ENCODE results near the gene BOD1L1. TPM values are rescaled to one million over a fixed set of nuclear protein-coding genes. Genes with fewer than 3 reads are reported as not detected.

The BOD1L1 gene
- total RNA-seq, 1 experiment from 2014 or later, result 22.0 TPM

- Histone ChIP-seq H3K9ac (ENCODE audit: low read length) (no peak overlapping the region), H3K27me3 (ENCODE audit: low read length) (no peaks in the 10 kb centered on the region), H3K79me2 (ENCODE audit: low read length) (no peaks in the 10 kb centered on the region), H3K9me2 (replicated peaks; ENCODE audit: low read length) (no peaks in the 10 kb centered on the region), H3K27ac (ENCODE audit: low read length) (no peak overlapping the region), H3K36me3 (ENCODE audit: low read depth, low read length) (peaks cover 56% of the 10 kb centered on the region), H3K9me3 (ENCODE audit: low read length) (no peaks in the 10 kb centered on the region), H3F3A (ENCODE audit: low read length, unreplicated experiment) (no peaks in the 10 kb centered on the region), H3K4me3 (ENCODE audit: low read length) (no peak overlapping the region), H2AFZ (ENCODE audit: low read length) (no peak overlapping the region), H4K20me1 (ENCODE audit: low read length) (no peaks in the 10 kb centered on the region), H3K4me1 (ENCODE audit: insufficient read depth, low read length) (no peaks in the 10 kb centered on the region), H3K4me2 (ENCODE audit: low read length) (no peak overlapping the region)
- ChIA-PET POLR2A (ENCODE audit: unreplicated experiment) (no interaction called here), CTCF (no interaction called here)
- no peak for DNase-seq
- no peak for ATAC-seq
- intact Hi-C loops (cut with micrococcal nuclease), result no loop called here
- TF ChIP-seq EZH2 (IDR thresholded peaks at IDR 0.05; ENCODE audit: low read length, unreplicated experiment), result no peak
- TF ChIP-seq EZH2phosphoT487 (IDR thresholded peaks at IDR 0.05; ENCODE audit: borderline replicate concordance, low read length), result no peak
- 0 out of 2 replicates have a peak, but pooled peaks have one; percentile 17 for TF ChIP-seq CTCF (conservative IDR thresholded peaks at IDR 0.05; ENCODE audit: low read depth, low read length)
- no TSS peak for BruUV-seq (replicated peaks)
Measured at GRCh38 chr4:13612569-13612968, 15.0 kb downstream of the BOD1L1 start.

GRCh38 chr4:13611283-13611842 is 16.2 kb downstream of the BOD1L1 start:
- no peaks in the 10 kb centered on the region for H3F3A ChIP-seq (ENCODE audit: low read length, unreplicated experiment)
- ChIA-PET POLR2A (ENCODE audit: unreplicated experiment) (no interaction called here), CTCF (interaction anchor here (0.7 kb wide), 1 partner anchor 502 kb away, joined by 4 read pairs; no protein-coding TSS in a partner anchor)
- ATAC-seq (no peak), DNase-seq (no peak)
- H3K4me3 ChIP-seq (ENCODE audit: low read length), result no peak overlapping the region
- H3K27ac ChIP-seq (ENCODE audit: low read length), result no peak overlapping the region
- H4K20me1 ChIP-seq (ENCODE audit: low read length), result no peaks in the 10 kb centered on the region
- peaks cover 62% of the 10 kb centered on the region for H3K36me3 ChIP-seq (ENCODE audit: low read depth, low read length)
- H2AFZ ChIP-seq (ENCODE audit: low read length), result no peak overlapping the region
- TF ChIP-seq EZH2phosphoT487 (IDR thresholded peaks at IDR 0.05; ENCODE audit: borderline replicate concordance, low read length), result no peak
- no peak for TF ChIP-seq CTCF (conservative IDR thresholded peaks at IDR 0.05; ENCODE audit: low read depth, low read length)
- TF ChIP-seq EZH2 (IDR thresholded peaks at IDR 0.05; ENCODE audit: low read length, unreplicated experiment), result no peak
- H3K79me2 ChIP-seq (ENCODE audit: low read length), result no peaks in the 10 kb centered on the region
- H3K27me3 ChIP-seq (ENCODE audit: low read length), result no peaks in the 10 kb centered on the region
- no peaks in the 10 kb centered on the region for H3K9me2 ChIP-seq (replicated peaks; ENCODE audit: low read length)
- BruUV-seq (replicated peaks), result no TSS peak
- no peaks in the 10 kb centered on the region for H3K4me1 ChIP-seq (ENCODE audit: insufficient read depth, low read length)
- intact Hi-C loops (cut with micrococcal nuclease), result no loop called here
- no peaks in the 10 kb centered on the region for H3K9me3 ChIP-seq (ENCODE audit: low read length)
- H3K9ac ChIP-seq (ENCODE audit: low read length), result no peak overlapping the region
- no peak overlapping the region for H3K4me2 ChIP-seq (ENCODE audit: low read length)

DNA sequence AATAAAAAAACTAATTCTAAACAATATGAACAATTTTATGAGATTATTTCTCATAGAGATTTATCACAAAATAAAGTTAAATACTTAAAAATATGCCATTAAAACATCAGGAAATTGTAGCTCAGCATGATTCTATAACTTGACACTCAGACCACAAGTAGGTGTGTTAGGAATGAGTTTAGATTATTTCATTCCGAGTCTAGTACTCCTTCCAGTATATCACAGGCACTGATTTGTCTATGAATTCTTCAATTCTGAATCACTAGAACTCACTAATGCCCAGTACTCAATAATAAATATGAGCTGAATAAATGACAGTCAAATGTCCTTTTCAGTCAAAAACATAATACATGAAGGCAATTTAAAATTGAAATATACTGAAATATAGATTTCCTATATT is 22.2 kb downstream of the BOD1L1 start:
- ChIA-PET CTCF (no interaction called here), POLR2A (ENCODE audit: unreplicated experiment) (no interaction called here)
- H3K27ac ChIP-seq (ENCODE audit: low read length), result no peak overlapping the region
- ATAC-seq (no peak), DNase-seq (no peak)
- no peak overlapping the region for H2AFZ ChIP-seq (ENCODE audit: low read length)
- no peak for TF ChIP-seq EZH2 (IDR thresholded peaks at IDR 0.05; ENCODE audit: low read length, unreplicated experiment)
- TF ChIP-seq CTCF (conservative IDR thresholded peaks at IDR 0.05; ENCODE audit: low read depth, low read length), result no peak
- no peak for TF ChIP-seq EZH2phosphoT487 (IDR thresholded peaks at IDR 0.05; ENCODE audit: borderline replicate concordance, low read length)
- no peaks in the 10 kb centered on the region for H3K79me2 ChIP-seq (ENCODE audit: low read length)
- H3K9ac ChIP-seq (ENCODE audit: low read length), result no peak overlapping the region
- no TSS peak for BruUV-seq (replicated peaks)
- intact Hi-C loops (cut with micrococcal nuclease), result no loop called here
- H3K9me3 ChIP-seq (ENCODE audit: low read length), result no peaks in the 10 kb centered on the region
- no peaks in the 10 kb centered on the region for H4K20me1 ChIP-seq (ENCODE audit: low read length)
- H3K9me2 ChIP-seq (replicated peaks; ENCODE audit: low read length), result no peaks in the 10 kb centered on the region
- H3K27me3 ChIP-seq (ENCODE audit: low read length), result no peaks in the 10 kb centered on the region
- peaks cover 52% of the 10 kb centered on the region for H3K36me3 ChIP-seq (ENCODE audit: low read depth, low read length)
- no peaks in the 10 kb centered on the region for H3F3A ChIP-seq (ENCODE audit: low read length, unreplicated experiment)
- H3K4me3 ChIP-seq (ENCODE audit: low read length), result no peak overlapping the region
- no peaks in the 10 kb centered on the region for H3K4me1 ChIP-seq (ENCODE audit: insufficient read depth, low read length)
- no peak overlapping the region for H3K4me2 ChIP-seq (ENCODE audit: low read length)

All from PC-3 (cell line).